DOHH2 (cell line): ENCODE results near the gene FANK1.
"Not testable (repeated sequence)": the region's sequence is repeated elsewhere in the genome, so short reads cannot be mapped to it uniquely, and the experiment has no call there.

ENCODE experiments used
- EZH2phosphoT487 ChIP-seq: fragments of 200-600 bp; sonication (generic); IDR thresholded peaks from 2 replicates; pipeline ENCODE4 v1.6.1; 2017; ENCODE audit warnings: borderline replicate concordance, mild to moderate bottlenecking, antibody characterized with exemption, low read length, moderate library complexity, mixed read lengths
- TF ChIP-seq, protein P1 (sequence below): fragments of 200-600 bp; sonication (generic); IDR thresholded peaks from one replicate; pipeline ENCODE4 v1.5.1; 2014; ENCODE audit warnings: antibody characterized with exemption, mild to moderate bottlenecking, low read depth, low read length; ENCODE audit not compliant: poor library complexity, severe bottlenecking

DNA sequence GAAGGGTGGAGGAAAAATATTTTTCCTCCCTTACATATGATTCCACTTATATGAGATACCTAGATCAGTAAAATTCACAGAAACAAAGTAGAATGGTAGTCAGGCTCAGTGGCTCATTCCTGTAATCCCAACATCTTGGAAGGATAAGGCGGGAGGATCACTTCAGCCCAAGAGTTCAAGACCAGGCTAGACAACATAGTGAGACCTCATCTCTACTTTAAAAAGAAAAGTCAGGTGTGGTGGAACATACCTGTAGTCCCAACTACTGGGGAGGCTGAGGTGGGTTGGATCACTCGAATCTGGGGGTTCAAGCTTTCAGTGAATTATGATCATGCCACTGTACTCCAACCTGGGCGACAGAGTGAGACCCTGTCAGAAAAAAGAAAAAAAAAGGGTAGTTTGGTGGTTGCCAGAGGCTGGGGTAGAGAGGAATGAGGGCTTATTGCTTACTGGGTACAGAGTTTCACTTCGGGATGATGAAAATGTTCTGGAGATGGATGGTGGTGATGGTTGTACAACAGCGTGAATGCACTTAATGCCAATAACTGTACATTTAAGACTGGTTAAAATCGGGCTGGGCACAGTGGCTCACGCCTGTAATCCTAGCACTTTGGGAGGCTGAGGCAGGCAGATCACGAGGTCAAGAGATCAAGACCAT is 21.5 kb downstream of the FANK1 start:
- TF ChIP-seq, protein P1, sequence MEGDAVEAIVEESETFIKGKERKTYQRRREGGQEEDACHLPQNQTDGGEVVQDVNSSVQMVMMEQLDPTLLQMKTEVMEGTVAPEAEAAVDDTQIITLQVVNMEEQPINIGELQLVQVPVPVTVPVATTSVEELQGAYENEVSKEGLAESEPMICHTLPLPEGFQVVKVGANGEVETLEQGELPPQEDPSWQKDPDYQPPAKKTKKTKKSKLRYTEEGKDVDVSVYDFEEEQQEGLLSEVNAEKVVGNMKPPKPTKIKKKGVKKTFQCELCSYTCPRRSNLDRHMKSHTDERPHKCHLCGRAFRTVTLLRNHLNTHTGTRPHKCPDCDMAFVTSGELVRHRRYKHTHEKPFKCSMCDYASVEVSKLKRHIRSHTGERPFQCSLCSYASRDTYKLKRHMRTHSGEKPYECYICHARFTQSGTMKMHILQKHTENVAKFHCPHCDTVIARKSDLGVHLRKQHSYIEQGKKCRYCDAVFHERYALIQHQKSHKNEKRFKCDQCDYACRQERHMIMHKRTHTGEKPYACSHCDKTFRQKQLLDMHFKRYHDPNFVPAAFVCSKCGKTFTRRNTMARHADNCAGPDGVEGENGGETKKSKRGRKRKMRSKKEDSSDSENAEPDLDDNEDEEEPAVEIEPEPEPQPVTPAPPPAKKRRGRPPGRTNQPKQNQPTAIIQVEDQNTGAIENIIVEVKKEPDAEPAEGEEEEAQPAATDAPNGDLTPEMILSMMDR: not testable (repeated sequence)
- TF ChIP-seq EZH2phosphoT487: not testable (repeated sequence)
